GM21367 (cell line): ENCODE data around the gene FGF5.
"Not testable (repeated sequence)": the region's sequence is repeated elsewhere in the genome, so short reads cannot be mapped to it uniquely, and the experiment has no call there.

ENCODE experiments used
- ATAC-seq: cut with Tn5 transposase; IDR thresholded peaks from one replicate; pipeline ENCODE4 v1.9.1; 2021; ENCODE audit not compliant: unreplicated experiment

FGF5 gene

DNA sequence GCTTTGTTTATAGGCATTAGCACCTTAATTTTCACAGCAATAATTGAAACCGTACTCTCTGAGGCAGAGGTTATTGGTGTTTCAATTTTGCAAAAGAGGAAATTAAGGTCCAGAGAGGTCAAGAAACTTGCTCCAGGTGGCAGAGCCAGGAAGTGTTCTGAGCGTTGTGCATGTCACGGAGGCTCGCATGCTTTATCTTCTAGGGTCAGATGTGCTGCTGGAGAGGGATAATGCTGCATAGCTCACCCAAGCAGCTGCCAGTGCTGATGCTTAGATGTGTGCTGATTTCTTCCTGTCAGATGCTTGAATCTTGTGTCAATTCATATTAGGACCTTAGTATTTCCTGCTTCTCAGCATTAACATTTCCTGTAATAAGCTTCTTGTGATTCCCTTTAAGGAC, 13.0 kb upstream of the FGF5 start:
- no peak for ATAC-seq

DNA sequence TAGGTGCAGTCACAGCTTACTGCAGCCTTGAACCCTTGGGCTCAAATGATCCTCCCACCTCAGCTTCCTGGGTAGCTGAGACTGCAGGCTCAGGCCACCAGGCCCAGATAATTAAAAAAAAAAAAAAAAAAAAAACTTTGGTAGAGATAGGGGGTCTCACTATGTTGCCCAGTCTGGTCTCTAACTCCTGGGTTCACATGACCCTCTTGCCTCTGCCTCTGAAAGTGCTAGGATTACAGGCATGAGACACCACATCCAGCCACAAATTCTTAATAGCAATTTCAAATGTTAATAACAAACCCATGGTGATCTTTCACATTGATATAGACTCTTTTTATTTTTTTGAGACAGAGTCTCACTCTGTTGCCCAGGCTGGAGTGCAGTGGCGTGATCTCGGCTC, 12.3 kb upstream of the FGF5 start:
- ATAC-seq, result no peak

DNA sequence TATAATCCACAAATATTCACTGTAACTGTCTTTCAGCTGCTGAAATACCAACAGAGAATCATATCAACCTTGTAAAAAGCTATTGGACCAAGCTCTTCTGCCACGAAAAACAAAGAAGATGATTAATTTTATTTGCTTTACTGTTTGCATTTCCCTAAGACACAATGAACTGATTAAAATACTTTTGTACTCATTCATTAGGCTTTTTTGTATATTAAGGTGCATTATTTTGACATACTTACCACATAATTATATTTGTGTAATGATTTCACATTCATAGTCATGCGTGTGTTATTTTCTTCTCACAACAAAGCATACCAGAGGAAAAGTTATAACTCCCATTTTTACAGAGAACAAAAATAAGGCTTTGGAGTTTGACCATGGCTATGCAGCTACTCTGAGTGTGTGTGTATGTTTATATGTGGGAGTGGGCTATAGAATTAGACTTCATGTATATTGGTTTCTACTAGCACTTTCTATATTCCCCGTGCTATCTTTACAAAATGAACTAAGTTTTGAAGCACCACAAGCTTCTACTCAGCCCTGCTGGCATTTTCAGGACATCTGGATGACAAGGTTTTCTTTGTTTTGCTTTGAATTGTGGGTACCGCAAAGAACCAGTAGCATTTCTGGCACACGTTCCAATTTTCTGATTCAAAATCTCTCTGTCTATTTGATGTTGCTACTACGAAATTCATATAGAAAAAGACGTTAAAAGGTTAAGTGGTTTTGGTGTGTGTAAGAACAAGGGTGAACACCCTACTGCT, 11.0 kb upstream of the FGF5 start:
- no peak for ATAC-seq

DNA sequence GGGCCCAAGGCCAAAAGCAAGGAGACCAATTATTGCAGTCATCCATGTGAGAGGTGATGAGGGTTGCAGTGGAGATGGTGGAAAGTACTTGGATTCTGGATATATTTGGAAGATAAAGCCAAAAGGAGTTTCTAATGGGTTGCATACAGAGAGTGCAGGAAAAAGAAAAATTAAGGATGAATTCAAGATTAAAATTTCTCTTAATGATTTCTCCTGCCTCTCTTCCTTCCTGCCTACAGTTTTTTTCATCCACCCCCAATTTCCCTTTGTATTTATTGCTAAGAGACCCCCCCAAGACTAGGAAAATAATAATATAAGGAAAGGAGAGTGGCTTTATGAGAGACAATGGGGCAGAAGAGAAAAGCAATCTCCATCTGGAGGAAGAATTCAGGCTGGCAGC, 8.6 kb upstream of the FGF5 start:
- ATAC-seq, result no peak

DNA sequence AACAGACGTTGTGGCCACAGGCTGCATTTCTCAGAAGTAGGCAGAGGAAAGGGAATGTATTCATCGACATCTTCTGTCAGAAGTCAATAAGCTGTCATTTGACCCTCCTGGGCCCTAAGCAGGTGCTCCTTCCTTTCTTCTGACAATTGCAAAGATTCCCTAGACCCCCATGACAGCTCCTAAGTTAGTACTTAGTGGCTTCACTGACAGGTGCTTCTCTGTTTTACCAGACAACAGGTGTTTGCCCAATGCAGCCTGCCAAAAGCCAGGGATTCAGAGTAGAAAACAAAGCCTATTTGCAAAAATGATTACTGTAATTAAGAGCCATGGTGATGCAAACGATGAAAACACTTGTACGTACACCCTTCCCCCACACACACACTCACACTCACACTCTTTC, 7.5 kb upstream of the FGF5 start:
- ATAC-seq, result no peak

DNA sequence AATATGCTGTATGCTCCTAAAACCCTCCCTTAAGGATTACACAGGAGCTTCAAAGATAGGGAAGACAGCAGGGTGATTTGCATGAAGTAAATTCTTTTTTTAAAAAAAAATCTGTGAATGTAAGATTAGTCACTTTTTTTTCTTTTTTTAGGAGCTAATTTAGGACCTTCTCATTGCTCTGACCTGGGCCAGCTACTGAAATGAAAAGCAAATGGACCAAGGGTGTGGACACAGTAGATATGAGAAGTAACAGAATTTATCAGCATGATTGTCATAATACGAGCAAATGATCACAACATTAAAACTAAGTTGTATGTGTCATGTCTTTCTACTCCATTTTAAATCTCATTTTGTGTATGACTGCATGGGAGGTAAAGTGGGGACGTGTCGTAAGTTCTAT, 6.6 kb upstream of the FGF5 start:
- ATAC-seq, result no peak

DNA sequence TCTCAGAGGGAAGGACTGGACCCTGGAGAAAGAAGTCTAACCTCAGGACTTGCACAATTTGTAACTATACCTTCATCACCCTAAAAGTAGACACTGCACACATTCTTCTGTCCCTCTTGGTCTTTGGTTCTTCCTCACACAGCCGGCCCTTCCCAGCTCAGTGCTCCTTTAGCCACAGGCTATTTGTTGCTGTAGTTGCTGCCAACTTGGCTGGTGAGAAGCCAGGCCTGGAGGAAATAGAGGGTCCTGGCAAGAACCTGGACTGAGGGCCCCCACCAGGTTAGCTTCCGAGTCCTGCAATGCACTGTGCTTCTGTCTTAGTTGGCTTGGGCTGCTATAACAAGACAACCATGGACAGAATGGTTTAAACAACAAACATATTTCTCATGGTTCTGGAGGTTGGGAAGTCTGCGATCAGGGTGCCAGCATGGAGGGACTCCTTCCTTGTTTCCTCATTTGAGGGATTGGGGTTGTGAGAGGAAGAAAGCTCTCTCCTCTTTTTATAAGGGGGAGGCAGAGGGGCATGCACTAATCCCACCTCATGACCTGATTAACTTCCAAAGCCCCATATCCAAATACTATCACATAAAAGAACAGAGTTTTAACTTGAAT, 4.4 kb upstream of the FGF5 start:
- no peak for ATAC-seq

DNA sequence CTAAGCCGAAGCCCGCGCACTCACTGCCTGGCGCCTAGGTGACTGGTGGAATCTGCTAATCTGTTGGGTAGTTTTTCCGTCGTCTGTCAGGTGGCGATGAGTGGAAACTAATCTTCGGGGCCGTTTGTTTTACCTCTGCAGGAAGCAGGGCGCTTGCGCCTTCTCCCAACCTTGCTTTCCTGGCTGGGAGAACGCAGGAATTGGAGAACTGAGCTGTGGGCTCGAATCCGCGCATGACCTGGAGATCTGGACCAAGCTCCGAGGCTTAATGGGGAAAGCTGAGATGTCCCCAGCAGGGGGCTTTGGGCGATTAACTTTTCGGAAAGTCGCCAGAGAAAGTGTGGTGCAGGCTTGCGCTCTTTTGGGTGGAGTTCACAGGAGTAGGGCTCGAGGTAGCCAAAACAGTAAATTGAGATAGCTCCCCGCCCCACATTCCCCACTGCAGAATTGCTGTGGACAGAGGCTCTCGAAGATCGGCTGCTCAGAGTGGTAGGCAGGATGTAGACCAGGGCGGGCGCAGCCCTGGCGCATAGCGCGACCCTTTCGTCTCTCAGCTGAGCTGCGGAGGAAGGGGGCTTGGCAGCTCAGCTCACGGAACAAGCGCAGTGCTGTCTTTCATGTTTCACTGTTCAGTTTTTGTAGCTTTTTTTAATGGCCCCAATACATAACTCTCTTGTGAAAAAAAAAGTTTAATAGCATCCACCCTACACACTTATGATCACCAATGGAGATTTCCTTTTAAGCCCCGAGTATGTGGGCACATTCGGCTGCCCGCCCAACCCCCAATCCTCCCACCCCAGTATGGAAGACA, 2.7 kb upstream of the FGF5 start:
- no peak for ATAC-seq

DNA sequence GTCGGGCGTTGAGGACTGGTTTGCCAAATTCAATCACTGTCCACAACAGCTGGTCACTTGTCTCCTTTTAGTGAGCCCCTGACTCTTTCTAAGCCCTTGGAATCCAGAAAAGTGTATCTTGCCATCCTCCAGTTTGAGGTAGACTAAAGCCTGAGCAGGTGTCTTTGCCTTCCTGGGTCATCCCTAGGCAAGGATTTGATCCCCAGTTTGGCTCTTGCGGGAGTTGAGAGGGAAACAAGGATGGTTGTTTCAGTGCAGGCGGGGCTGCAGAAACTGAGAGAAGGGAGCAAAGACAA, 2.2 kb upstream of the FGF5 start:
- no peak for ATAC-seq

DNA sequence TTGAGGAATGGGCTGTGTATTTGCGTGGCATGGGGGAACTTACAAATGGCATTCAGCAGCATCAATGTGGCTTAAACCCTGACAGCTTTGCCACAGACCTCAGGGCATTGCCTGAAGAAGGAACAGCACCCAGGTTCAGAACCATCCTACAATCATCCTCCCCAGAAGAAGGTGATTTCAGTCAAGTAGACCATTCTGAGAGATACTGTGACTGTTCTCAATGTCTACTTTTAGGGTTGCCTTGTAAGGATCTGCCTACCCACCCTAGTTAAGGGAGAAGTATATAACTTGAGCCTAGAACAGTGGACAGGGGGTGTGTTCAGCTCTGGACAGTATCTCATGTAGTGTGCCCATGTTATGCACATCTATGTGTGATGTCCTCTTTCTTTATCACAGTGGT, 1.6 kb upstream of the FGF5 start:
- no peak for ATAC-seq

DNA sequence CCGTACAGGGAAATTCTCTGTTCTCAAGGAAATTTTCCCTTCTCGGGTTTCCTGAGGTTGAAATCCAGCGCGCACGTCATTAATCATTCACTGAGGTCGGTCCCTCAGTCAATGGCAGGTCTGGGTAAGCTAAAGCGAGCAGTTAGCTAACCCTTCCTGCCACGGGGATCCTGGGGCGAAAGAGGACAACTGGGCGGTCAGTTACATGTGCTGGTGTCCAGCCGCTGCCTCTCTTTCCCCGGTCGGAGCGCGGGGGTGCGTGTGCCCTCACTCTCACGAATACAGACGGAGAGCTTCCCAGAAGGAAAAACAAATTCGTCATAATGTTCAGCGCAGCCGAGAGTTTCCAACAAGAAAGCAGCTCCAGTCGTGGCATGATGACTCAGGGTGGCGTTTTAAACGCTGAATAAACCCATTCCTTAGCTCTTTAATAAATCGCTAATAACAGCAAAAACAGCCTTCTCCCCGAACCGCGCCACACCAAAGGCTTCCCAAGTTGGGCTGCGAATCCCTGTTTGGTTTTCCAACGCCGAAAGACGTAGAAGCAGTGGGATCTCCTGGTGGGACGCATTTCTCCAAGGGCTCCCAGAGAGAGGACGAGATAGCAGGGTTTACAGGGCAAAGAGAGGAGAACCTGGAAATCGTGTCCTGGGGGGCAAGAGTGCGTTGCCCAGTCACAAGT, 752 bp upstream of the FGF5 start:
- no peak for ATAC-seq

DNA sequence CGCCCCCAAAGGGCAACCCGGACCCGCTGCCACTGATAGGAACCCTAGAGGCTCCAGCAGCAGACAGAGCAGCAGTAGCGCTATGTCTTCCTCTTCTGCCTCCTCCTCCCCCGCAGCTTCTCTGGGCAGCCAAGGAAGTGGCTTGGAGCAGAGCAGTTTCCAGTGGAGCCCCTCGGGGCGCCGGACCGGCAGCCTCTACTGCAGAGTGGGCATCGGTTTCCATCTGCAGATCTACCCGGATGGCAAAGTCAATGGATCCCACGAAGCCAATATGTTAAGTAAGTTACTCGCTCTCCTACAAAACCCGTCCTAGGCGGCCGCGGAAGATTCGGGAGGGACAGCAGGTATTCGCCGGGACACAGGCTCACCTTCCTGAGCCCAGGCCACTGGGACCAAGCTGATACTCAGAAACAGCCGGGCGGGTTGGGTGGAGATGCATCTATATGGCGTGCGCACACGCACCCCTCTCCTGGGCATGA, 477 bp downstream of the FGF5 start:
- ATAC-seq, result no peak

DNA sequence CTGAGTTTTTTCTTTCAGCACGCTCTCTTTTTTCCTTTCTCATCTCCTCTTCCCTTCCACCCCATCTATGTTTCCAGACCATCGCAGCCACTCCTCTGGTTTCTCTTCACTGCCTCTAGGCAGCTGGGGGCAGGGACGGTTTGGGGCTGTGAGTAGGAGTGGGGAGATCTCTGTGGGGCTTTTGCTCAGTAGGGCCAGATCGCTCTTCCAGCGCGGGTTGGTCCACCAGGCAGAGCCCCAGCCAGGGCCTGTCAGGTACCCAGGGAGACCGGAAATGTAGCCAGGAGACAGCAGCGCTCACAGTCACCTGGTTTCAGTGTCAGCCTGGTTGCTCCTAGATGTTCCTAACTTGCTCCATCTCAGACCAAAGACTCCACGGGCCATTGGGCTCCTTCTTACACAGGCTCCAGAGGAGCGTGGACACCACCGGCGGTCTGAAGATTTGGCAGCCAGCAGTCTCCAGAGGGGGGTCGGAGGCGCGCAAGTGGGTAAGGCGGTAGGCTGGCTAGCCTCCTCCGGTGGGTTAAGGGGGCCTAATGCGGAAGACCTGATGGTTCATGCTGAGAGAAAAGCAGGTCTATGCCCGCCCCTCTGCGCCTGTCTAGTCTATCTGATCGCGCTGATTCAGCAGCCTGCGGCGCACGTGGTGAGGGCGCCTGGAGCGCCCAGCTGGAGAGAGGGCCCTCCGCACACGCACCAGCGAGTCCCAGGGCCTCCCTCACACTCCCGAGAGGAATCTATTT, 1.8 kb downstream of the FGF5 start:
- ATAC-seq, result no peak

DNA sequence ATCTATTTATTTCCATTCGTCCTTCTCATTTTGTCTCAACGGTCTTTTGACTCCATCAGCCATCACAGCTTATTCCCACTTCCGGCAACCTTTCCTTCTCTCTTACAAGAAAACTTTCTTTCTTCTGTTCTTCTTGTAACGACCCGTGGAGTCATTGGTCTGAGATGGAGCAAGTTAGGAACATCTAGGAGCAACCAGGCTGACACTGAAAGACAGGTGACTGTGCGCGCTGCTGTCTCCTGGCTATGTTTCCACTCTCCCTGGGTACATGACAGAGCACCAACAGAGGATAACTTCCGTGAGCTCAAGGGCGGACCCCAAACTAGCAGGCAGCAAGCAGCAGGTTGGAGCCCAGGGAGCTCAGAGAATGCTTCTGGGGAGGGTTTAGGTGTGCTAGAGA, 2.5 kb downstream of the FGF5 start:
- ATAC-seq, result no peak

DNA sequence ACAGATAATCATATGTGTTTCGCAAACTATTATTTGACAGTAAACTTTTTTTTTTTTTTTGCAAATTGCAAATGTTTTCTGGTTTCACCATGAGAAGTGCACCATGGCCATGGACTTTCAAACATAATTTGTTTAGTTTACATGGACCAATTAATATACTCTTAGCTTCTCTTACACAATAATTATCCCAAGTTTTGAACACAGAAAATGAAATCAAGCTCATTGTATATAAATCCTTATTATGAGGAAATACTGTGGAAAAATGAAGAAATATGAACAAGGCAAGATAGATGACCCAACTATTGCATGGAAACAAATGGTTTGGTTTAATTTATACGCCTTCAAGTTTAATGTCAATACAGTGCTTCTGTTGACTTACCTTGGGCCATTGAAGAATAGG, 3.9 kb downstream of the FGF5 start:
- no peak for ATAC-seq

DNA sequence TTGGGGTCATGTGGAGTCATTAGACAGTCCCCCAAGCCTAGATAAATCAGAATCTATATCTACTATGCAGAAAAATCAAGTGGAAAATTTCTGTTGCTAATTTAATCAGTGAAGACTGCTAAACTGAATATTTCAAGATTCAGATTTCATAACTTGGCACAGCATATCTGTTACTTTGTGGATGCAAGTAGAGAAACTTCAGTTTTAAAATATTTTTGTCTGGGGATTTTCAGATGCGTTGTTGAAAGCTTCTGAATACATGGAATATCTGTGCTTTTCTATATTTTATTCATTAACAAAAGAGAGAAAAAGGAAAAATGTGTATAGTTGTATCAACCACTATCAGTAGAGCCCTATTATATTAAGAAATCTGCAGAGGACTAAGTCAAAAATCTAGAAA, 4.4 kb downstream of the FGF5 start:
- no peak for ATAC-seq

DNA sequence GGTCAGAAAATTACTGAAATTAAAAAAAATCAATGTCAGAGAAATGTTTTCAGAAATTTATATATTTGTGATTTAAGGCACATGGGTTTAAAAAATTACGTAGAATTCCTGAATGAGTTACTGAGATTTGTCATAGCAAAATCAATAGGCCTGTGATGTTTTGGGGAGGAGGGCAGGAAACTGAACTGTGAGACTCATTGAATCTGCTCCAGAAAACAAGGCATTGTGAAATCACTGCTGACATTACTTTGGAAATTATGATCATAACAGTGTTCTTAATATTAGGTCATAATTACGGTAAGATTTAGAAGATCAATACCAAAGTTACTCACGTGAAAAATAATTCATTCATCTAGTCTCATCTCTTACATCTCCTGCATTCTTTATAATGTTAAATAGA, 5.3 kb downstream of the FGF5 start:
- no peak for ATAC-seq

DNA sequence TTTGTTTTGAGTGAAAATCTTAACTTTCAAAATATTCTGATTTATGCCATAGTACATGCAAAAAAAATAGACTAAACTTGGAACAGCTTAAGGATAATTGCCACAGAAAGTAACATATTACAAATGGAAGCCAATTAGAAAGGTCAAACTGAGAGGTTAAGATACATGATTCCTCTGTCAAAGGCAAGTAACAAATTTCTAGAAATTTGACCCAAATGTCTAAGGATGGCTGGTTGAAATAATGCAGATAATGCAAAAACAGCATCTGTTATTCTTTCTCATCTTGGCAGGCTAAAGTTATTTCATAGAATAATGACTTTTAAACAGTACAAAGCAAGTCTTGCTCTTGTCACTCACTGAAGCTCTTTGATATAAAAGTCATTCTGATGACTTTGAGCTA, 10.5 kb downstream of the FGF5 start:
- no peak for ATAC-seq

DNA sequence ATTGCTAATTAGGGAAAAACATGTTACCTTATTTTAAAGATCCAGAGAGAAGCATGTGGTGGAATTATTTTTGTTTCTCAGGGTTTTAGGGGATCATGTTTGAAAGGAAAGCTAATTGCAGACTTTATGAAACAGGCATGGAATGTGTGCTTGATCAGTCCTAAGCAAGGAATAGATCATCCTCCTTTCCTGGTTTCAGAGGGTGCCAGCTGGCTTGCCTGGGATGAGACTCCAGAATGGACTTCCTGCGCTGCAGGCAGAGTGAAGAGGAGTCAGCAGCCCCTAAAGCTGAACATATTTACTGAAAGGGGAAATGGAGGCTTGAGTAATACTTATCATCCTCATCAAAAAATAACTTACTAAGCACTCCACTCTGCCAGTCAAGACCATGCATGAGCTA, 13.3 kb downstream of the FGF5 start:
- ATAC-seq, result no peak

DNA sequence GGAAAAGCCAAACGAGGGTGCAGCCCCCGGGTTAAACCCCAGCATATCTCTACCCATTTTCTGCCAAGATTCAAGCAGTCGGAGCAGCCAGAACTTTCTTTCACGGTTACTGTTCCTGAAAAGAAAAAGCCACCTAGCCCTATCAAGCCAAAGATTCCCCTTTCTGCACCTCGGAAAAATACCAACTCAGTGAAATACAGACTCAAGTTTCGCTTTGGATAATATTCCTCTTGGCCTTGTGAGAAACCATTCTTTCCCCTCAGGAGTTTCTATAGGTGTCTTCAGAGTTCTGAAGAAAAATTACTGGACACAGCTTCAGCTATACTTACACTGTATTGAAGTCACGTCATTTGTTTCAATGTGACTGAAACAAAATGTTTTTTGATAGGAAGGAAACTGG, 20.0 kb downstream of the FGF5 start:
- ATAC-seq, result no peak

DNA sequence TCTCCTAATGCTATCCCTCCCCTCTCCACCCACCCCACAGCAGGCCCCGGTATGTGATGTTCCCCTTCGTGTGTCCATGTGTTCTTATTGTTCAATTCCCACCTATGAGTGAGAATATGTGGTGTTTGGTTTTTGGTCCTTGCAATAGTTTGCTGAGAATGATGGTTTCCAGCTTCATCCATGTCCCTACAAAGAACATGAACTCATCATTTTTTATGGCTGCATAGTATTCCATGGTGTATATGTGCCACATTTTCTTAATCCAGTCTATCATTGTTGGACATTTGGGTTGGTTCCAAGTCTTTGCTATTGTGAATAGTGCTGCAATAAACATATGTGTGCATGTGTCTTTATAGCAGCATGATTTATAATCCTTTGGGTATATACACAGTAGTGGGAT, 24.2 kb downstream of the FGF5 start:
- not testable (repeated sequence) for ATAC-seq
